Activated CD4-positive, alpha-beta T cell treated with anti-CD3 and anti-CD28 coated beads, Interleukin-2, amount 50 U/mL, for 16 hours (primary cell): Measurements from ENCODE around the gene SH3RF3.

ENCODE experiments used
- DNase-seq: peaks from one replicate; pipeline ENCODE4 v3.0.0-alpha.2; 2020

The SH3RF3 gene

GRCh38 chr2:109368798-109369197, 239.8 kb downstream of the SH3RF3 start:
- no peak for DNase-seq

DNA sequence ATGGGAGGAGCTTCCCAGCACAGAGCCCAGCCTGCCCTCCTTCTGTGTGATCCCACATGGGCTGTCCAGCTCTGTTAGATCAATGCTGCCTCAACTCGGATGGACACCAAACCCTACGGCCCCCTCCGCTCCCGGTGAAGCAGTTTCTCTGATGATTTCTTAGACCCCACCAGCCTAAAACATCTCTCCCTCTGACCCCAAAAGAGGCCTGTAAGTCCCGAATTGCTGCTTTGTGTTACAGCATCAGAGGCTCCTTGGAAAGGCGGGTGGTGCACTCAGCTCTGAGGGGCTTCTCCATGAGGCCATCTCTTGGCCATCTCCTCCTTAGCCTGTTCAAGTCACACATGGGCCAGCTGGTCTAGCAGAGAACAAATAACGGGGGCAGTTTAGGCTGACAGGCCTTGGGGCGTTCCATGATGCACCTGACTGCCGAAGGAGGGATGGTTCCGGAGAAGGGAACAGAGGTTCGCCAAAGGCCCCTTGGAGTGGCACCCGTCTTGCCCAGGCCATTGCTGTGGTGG, 240.7 kb downstream of the SH3RF3 start:
- DNase-seq = no peak

DNA sequence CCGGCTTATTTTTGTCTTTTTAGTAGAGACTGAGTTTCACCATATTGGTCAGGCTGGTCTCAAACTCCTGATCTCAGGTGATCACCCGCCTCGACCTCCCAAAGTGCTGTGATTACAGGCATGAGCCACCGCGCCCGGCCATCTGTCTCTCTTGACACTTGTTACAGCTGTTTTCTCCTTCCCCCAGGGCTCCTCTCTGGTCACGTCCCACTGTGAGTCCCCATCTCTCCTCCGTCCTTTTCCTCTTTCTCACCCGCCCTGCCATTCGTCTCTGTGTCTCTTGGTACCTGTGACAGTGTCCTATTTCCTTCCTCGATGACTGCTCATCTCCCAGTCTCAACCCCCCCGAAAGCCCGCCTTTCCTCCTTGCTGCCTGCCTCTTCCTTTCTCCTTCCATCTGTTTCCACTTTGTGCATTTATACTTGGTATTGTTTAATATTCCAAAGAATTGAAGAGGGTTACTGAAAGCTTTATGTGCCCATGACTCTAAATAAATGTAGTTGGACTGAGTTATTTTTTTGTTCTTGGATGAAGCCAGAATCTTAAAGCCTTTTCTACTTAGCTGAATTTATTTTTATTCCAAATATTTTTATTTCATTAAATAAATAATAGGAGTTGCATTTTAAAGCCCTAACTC, 241.5 kb downstream of the SH3RF3 start:
- no peak for DNase-seq

GRCh38 chr2:109371481-109372170, 242.6 kb downstream of the SH3RF3 start:
- DNase-seq = no peak

GRCh38 chr2:109372171-109372568, 243.2 kb downstream of the SH3RF3 start:
- DNase-seq = no peak

GRCh38 chr2:109372614-109373013, 243.6 kb downstream of the SH3RF3 start:
- DNase-seq = no peak

- DNase-seq = no peak
These were observed 245.0 kb downstream of the SH3RF3 start for GRCh38 chr2:109373791-109374547.

- no peak for DNase-seq
These were observed 245.6 kb downstream of the SH3RF3 start for GRCh38 chr2:109374548-109375130.

GRCh38 chr2:109375131-109375561, 246.1 kb downstream of the SH3RF3 start:
- no peak for DNase-seq

DNA sequence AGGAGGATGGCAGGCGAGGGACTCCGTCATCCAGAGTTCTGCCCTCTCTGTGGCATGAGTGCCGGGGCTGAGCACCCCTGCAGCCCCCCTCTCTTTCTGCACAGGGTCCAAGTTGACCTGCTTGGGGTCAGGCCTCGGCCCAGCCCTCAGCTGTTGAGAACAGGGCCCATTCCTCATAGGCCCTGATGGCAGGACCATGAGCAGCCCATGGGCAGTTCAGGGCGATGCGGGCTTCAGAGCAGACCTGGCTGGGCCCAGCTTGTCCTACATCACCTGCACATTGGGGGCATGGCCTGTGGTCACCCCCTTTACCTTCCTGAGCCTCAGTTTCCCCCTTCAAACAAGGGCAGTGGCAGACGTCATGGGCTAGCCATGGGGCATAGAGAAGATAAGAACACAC, 246.7 kb downstream of the SH3RF3 start:
- DNase-seq = no peak

GRCh38 chr2:109376115-109376514, 247.1 kb downstream of the SH3RF3 start:
- DNase-seq = no peak

DNA sequence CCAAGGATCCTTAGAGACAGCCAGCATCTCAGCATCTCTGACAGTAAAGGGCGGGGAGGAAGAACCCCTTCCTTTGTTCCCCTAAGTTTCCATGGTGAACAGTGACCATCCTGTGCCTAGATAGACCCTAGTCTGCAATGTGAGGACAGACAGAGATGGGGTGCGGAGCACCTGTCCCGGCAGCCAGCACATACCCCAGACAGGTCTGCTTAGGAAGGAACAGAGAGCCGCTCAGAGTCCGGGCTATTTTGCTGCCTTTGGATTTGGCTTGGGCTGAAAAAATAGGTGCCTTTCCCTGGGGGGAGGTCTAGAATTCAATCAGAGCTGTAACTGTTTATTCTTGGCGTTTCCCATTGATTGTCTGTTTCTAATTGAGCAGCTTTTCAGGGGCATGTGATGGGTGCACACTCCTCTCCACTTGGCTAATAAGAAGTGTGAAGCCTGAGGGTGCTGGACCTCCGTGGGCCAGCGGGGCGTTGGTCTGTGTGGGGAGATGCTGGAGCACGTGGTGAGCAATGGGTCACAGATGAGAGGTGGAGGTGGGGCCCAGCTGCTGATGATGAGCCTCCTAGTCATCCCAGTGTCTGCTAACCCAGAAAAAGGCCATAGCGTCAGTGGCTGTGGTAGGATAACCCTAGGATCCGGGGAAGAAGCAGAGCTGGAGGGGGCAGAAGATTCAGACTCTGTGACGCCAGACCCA, 247.9 kb downstream of the SH3RF3 start:
- DNase-seq = no peak

- DNase-seq = no peak
These were observed 249.0 kb downstream of the SH3RF3 start for GRCh38 chr2:109377976-109378375.

- no peak for DNase-seq
These were observed 249.7 kb downstream of the SH3RF3 start for GRCh38 chr2:109378682-109379081.

DNA sequence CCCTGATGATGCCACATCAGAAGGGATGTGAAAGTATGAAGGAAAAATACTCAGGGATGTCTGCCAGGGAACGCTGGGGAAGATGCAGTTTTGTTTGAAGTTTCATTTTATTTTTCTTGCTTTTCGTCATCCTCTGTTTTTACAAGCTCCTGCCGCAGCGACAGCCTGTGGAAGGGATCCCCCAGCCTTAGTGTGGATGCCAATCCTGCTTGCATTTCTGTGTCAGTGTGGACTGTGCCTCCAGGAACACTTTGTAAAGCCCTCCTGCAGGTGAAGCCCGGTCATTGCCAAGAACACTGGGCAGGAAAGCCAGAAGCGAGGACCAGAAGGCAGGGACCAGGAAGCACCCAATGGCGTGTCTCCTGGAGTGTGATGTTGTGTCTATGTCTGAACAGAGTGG, 250.5 kb downstream of the SH3RF3 start:
- no peak for DNase-seq

- no peak for DNase-seq
These were observed 251.7 kb downstream of the SH3RF3 start for GRCh38 chr2:109380502-109381326.

GRCh38 chr2:109381327-109381820, 252.4 kb downstream of the SH3RF3 start:
- DNase-seq = no peak

GRCh38 chr2:109382226-109382895, 253.4 kb downstream of the SH3RF3 start:
- no peak for DNase-seq

DNA sequence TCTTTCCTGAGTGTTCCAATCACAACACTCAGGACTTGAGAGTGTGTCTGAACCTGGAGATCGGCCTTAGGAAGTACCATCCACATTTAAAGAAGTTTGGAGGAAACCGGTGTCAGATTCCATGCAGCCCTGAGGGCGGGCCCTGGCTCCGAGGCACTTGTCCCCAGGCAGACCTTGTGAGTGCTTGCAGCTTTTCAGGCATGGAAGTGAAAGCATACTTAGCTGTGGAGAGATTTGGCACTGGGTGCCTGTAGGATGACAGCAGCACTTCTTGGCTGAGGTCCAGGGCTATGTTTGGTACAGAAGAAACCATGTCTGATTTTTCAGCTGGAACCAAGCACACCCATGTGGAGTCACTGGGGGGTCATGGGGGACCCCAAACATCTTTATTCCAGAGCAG, 253.9 kb downstream of the SH3RF3 start:
- no peak for DNase-seq

GRCh38 chr2:109383505-109384307, 254.7 kb downstream of the SH3RF3 start:
- DNase-seq = no peak
